Activated T-cell treated with anti-CD3 and anti-CD28 coated beads, Interleukin-2, amount 50 U/mL, for 72 hours (primary cell): ENCODE results near the gene SETX. TPM values are rescaled to one million over a fixed set of nuclear protein-coding genes. Genes with fewer than 3 reads are reported as not detected.

Experiments used
- ATAC-seq, 2 donors: fragments of 150-1000 bp; cut with Tn5 transposase; replicated peaks in 1 of 2; 2 replicates each; pipeline ENCODE4 v1.10.0; 2021; ENCODE audit warnings: moderate library complexity in 2 of 2, mild to moderate bottlenecking in 1 of 2
- DNase-seq, 2 donors: peaks; one replicate each; pipeline ENCODE4 v3.0.0; 2021 to 2022; ENCODE audit warnings: mixed read lengths in 1 of 2
- H3K27ac Mint-ChIP-seq: one replicate; pipeline ENCODE4 v1.8.0; 2022; ENCODE audit warnings: mild to moderate bottlenecking, moderate library complexity, mixed read lengths
- H3K27me3 Mint-ChIP-seq: one replicate; pipeline ENCODE4 v1.8.0; 2022; ENCODE audit warnings: low read depth, mixed read lengths
- H3K36me3 Mint-ChIP-seq, 2 donors: one replicate each; pipeline ENCODE4 v1.8.0; 2022; ENCODE audit warnings: mixed read lengths in 2 of 2, mild to moderate bottlenecking in 1 of 2; ENCODE audit not compliant: insufficient read depth in 2 of 2
- H3K4me1 Mint-ChIP-seq: one replicate; pipeline ENCODE4 v1.8.0; 2022; ENCODE audit warnings: low read depth, mixed read lengths
- H3K4me3 Mint-ChIP-seq, 2 donors: one replicate each; pipeline ENCODE4 v1.8.0; 2022; ENCODE audit warnings: mild to moderate bottlenecking in 2 of 2, mixed read lengths in 2 of 2, moderate library complexity in 2 of 2
- H3K9me3 Mint-ChIP-seq, 2 donors: one replicate each; pipeline ENCODE4 v1.8.0; 2022; ENCODE audit warnings: mixed read lengths in 2 of 2
- total RNA-seq, 2 donors: library from RNA; stranded (reverse); gene quantifications; one replicate each; pipeline ENCODE4 v1.2.3, GENCODE V29; 2022

Gene SETX
- total RNA-seq, 2 donors from 2014 or later: 53.7 to 55.9 TPM

- Mint-ChIP-seq H3K9me3 (no peaks in the 10 kb centered on the region), H3K36me3 (no peaks in the 10 kb centered on the region), H3K27me3 (no peaks in the 10 kb centered on the region), H3K4me1 (peaks cover 9% of the 10 kb centered on the region), H3K27ac (no peak overlapping the region), H3K4me3 (no peak overlapping the region)
- DNase-seq (no peak), ATAC-seq (no peak)
Observed at GRCh38 chr9:132231019-132231701, 123.6 kb downstream of the SETX start.

DNA sequence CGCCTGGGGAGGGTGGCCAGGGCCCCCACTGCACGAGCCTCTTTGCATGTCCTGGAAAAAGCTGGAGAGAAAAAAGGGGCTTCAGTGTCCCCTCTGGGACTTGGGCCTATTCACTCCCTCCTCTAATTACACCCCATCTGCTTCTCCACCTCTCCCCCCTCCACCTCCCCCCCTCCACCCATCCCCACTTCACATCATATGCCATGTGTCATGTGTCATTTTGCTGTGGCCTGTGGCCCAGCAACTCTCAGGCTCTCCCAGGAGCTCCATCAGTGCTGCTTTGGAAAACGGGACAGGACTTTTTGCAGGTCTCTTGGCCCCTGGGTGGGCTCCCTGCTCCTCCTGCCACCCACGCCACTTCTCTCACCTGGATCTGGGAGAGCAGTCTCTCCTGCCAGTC is 124.2 kb downstream of the SETX start:
- DNase-seq: no peak

DNA sequence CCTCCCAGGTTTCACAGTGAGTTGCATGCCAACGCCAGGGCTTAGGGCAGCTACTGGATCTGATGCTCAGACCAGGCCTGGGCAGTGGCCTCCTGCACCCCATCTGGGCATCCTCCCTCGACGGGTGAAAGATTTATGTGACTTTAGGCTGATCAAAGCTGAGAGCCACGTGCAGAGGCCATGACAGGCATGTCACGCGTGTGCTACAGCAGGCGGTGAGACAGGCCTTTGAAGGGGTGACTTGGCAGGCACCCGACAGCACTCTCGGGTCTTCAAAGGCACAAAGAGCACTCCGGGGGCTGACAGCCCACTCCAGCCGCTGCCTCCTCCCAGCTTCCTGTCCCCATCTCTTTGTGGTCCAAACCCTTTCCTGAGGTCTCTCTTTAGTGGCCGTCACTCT is 126.7 kb downstream of the SETX start:
- DNase-seq (no peak), ATAC-seq (no peak)
- Mint-ChIP-seq H3K27ac (no peak overlapping the region), H3K4me3 (no peak overlapping the region), H3K4me1 (peaks cover 5% of the 10 kb centered on the region), H3K9me3 (no peaks in the 10 kb centered on the region), H3K36me3 (no peaks in the 10 kb centered on the region), H3K27me3 (no peaks in the 10 kb centered on the region)

More for the DNA sequence above, 124.2 kb downstream of the SETX start:
- Mint-ChIP-seq H3K36me3 (no peaks in the 10 kb centered on the region), H3K27ac (no peak overlapping the region), H3K4me1 (peaks cover 5% of the 10 kb centered on the region), H3K4me3 (no peak overlapping the region), H3K9me3 (no peaks in the 10 kb centered on the region), H3K27me3 (no peaks in the 10 kb centered on the region)
- no peak for ATAC-seq

DNA sequence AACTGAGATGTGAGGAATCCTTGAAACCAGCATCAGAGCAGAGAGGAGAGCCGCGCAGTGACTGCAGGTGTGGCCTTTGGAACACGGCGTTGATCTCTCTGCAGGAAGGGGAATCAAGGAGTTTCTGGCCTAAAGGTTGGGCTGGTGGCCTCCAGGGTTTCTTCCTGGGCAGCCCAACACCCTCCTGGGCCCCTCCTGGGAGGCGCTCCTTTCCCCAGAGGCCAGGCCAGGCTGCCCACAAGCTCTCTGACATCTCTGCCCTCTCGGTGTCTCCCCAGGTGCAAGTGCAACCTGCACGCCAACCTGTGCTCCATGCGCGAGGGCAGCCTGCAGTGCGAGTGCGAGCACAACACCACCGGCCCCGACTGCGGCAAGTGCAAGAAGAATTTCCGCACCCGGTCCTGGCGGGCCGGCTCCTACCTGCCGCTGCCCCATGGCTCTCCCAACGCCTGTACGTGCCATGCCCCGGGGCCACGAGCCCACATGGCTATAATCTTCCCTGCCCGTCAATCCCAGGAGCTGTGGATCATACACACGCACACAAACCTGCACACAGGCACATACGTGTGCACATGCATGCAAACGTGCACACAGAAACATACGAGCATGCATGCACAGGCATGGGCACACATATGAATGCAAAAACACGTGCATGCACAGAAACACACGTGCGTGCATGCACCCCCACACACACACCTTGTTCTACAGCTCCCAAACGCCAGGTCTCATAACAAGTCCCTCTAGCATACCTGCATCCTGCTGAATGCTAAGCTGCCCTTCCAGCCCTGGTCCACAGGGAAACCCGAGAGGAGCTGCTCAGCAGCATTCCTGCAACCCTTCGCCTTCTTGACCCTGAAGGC is 128.0 kb downstream of the SETX start:
- no peaks in the 10 kb centered on the region for H3K27me3 Mint-ChIP-seq
- H3K27ac Mint-ChIP-seq: no peak overlapping the region
- ATAC-seq (no peak), DNase-seq (no peak)
- H3K4me1 Mint-ChIP-seq: peaks cover 5% of the 10 kb centered on the region
- H3K9me3 Mint-ChIP-seq: no peaks in the 10 kb centered on the region
- H3K4me3 Mint-ChIP-seq: no peak overlapping the region
- no peaks in the 10 kb centered on the region for H3K36me3 Mint-ChIP-seq

- Mint-ChIP-seq H3K27ac (no peak overlapping the region), H3K27me3 (no peaks in the 10 kb centered on the region), H3K9me3 (no peaks in the 10 kb centered on the region), H3K36me3 (no peaks in the 10 kb centered on the region), H3K4me3 (no peak overlapping the region), H3K4me1 (peaks cover 5% of the 10 kb centered on the region)
- ATAC-seq (no peak), DNase-seq (no peak)
Observed at GRCh38 chr9:132224645-132225044, 130.1 kb downstream of the SETX start.

- H3K36me3 Mint-ChIP-seq: no peaks in the 10 kb centered on the region
- H3K27me3 Mint-ChIP-seq: no peaks in the 10 kb centered on the region
- H3K4me3 Mint-ChIP-seq: no peak overlapping the region
- no peaks in the 10 kb centered on the region for H3K4me1 Mint-ChIP-seq
- H3K27ac Mint-ChIP-seq: no peak overlapping the region
- H3K9me3 Mint-ChIP-seq: no peaks in the 10 kb centered on the region
- no peak for ATAC-seq
- DNase-seq: no peak
Observed at GRCh38 chr9:132221941-132222340, 132.8 kb downstream of the SETX start.

DNA sequence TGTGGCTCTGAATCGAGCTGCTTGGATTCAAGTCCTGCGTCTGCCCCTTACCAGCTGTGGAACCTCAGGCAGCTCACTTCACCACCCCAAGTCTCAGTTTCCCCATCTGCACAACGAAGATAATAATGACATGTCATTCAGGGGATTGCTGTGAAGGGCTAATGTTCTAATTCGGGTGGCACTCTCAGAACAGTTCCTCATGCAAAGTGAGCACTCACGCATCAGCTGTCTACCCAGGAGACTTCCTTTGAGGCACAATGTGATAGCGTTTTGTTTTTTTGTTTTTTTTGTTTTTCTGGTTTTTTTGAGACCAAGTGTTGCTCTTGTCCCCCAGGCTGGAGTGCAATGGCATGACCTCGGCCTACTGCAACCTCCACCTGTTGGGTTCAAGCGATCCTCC is 136.6 kb downstream of the SETX start:
- Mint-ChIP-seq H3K36me3 (no peaks in the 10 kb centered on the region), H3K9me3 (no peaks in the 10 kb centered on the region), H3K27me3 (no peaks in the 10 kb centered on the region), H3K4me3 (no peak overlapping the region), H3K27ac (no peak overlapping the region), H3K4me1 (no peaks in the 10 kb centered on the region)
- DNase-seq: no peak
- no peak for ATAC-seq

DNA sequence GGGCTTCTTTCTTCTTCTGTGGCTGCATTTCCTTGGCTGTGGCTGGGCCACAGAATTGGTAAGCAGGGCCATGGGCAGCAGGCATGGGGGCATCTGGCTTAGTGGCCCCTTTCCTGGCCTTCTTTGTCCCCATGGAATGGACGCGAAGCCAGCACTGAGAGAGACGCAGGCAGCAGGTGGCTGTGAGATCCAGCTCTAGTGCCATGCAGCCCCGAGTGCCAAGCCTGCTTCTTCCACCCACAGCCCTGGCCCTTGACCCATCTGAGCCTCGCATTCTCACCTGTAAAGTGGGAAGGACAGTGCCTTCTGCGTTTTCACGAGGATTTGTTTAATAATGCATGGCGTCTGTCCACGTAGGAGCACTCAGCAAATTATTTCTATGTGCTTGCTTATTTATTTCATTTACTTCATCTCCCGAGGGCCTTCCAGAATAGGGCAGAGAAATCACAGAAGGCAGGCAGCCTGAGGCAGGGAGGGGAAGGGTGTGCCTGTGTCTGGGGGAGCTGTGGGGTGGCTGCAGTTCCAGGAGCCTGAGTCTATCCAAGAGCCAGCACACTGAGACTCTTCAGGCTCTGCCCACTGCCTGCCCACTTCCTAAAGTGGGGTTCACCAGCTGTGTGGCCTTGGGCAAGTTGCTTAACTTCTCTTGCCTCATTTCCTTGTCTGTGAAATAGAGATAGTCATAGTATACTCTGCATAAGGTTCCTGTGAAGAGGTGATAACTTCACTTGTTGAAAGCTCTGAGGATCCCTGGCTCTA is 137.7 kb downstream of the SETX start:
- Mint-ChIP-seq H3K4me3 (no peak overlapping the region), H3K9me3 (no peaks in the 10 kb centered on the region), H3K36me3 (no peaks in the 10 kb centered on the region), H3K27ac (no peak overlapping the region), H3K27me3 (no peaks in the 10 kb centered on the region), H3K4me1 (no peaks in the 10 kb centered on the region)
- no peak for DNase-seq
- ATAC-seq: peak in 1 of 2 donors; percentile 32

- Mint-ChIP-seq H3K36me3 (no peaks in the 10 kb centered on the region), H3K9me3 (no peaks in the 10 kb centered on the region), H3K27ac (no peak overlapping the region), H3K4me3 (no peak overlapping the region), H3K4me1 (peaks cover 5% of the 10 kb centered on the region), H3K27me3 (no peaks in the 10 kb centered on the region)
- ATAC-seq (no peak), DNase-seq (no peak)
Observed at GRCh38 chr9:132214027-132214622, 140.7 kb downstream of the SETX start.

GRCh38 chr9:132211570-132211969 is 143.2 kb downstream of the SETX start:
- Mint-ChIP-seq H3K27me3 (no peaks in the 10 kb centered on the region), H3K4me3 (no peak overlapping the region), H3K27ac (no peak overlapping the region), H3K4me1 (peaks cover 15% of the 10 kb centered on the region), H3K36me3 (no peaks in the 10 kb centered on the region), H3K9me3 (no peaks in the 10 kb centered on the region)
- DNase-seq (no peak), ATAC-seq (no peak)
